Fibroblast of villous mesenchyme (primary cell): Measurements from ENCODE around the gene PRIM2. TPM values are rescaled to one million over a fixed set of nuclear protein-coding genes. Genes with fewer than 3 reads are reported as not detected.
"Not testable (repeated sequence)": the region's sequence is repeated elsewhere in the genome, so short reads cannot be mapped to it uniquely, and the experiment has no call there.

Experiments
- DNase-seq: peaks from one replicate; pipeline ENCODE4 v3.0.0-alpha.2; 2010; ENCODE audit warnings: low read depth
- H3K4me3 ChIP-seq: 2 replicates; pipeline ENCODE4 v1.5.1; 2011; ENCODE audit warnings: low read depth, mild to moderate bottlenecking, low read length
- CTCF ChIP-seq: IDR thresholded peaks from 2 replicates; pipeline ENCODE4 v1.5.1; 2012; ENCODE audit warnings: low read depth, mild to moderate bottlenecking, low read length; ENCODE audit not compliant: insufficient read depth
- total RNA-seq: library from RNA; depleted of rRNA; stranded (reverse); fragments of >200 nt; gene quantifications from 2 replicates; pipeline ENCODE4 v1.2.3, GENCODE V29; 2012

PRIM2 gene
- total RNA-seq, 1 donor, result 51.0 TPM

GRCh38 chr6:57461022-57461421, 143.6 kb downstream of the PRIM2 start:
- DNase-seq, H3K4me3 ChIP-seq: not testable (repeated sequence)

GRCh38 chr6:57463809-57464208, 146.4 kb downstream of the PRIM2 start:
- H3K4me3 ChIP-seq, DNase-seq: not testable (repeated sequence)

- not testable (repeated sequence) for H3K4me3 ChIP-seq
These were observed 148.5 kb downstream of the PRIM2 start for GRCh38 chr6:57465968-57466367.

GRCh38 chr6:57469072-57469471, 151.6 kb downstream of the PRIM2 start:
- DNase-seq, result peak; percentile 24

More at GRCh38 chr6:57465968-57466367, 148.5 kb downstream of the PRIM2 start:
- not testable (repeated sequence) for DNase-seq

GRCh38 chr6:57470148-57470547, 152.7 kb downstream of the PRIM2 start:
- not testable (repeated sequence) for DNase-seq, H3K4me3 ChIP-seq

More at GRCh38 chr6:57469072-57469471, 151.6 kb downstream of the PRIM2 start:
- H3K4me3 ChIP-seq, result no peak overlapping the region
- TF ChIP-seq CTCF, result no peak

- H3K4me3 ChIP-seq, DNase-seq: not testable (repeated sequence)
These were observed 154.0 kb downstream of the PRIM2 start for GRCh38 chr6:57471314-57471864.

GRCh38 chr6:57472861-57473362, 155.5 kb downstream of the PRIM2 start:
- peak; percentile 95 for DNase-seq
- not testable (repeated sequence) for H3K4me3 ChIP-seq

GRCh38 chr6:57474862-57475475, 157.5 kb downstream of the PRIM2 start:
- peak; percentile 62 for DNase-seq
- H3K4me3 ChIP-seq, result not testable (repeated sequence)

- peak; percentile 72 for DNase-seq
- H3K4me3 ChIP-seq, result not testable (repeated sequence)
These were observed 158.2 kb downstream of the PRIM2 start for GRCh38 chr6:57475656-57476055.

GRCh38 chr6:57480194-57480593, 162.8 kb downstream of the PRIM2 start:
- H3K4me3 ChIP-seq, DNase-seq: not testable (repeated sequence)

GRCh38 chr6:57481121-57481520, 163.7 kb downstream of the PRIM2 start:
- DNase-seq, H3K4me3 ChIP-seq: not testable (repeated sequence)

GRCh38 chr6:57482471-57482870, 165.0 kb downstream of the PRIM2 start:
- H3K4me3 ChIP-seq, DNase-seq: not testable (repeated sequence)

- DNase-seq, result peak; percentile 48
- not testable (repeated sequence) for H3K4me3 ChIP-seq
These were observed 169.2 kb downstream of the PRIM2 start for GRCh38 chr6:57486494-57487081.

- DNase-seq, H3K4me3 ChIP-seq: not testable (repeated sequence)
These were observed 171.1 kb downstream of the PRIM2 start for GRCh38 chr6:57488551-57488950.

- H3K4me3 ChIP-seq, DNase-seq: not testable (repeated sequence)
These were observed 172.5 kb downstream of the PRIM2 start for GRCh38 chr6:57489887-57490286.

- not testable (repeated sequence) for H3K4me3 ChIP-seq, DNase-seq
These were observed 174.4 kb downstream of the PRIM2 start for GRCh38 chr6:57491795-57492194.

GRCh38 chr6:57496251-57496650, 178.8 kb downstream of the PRIM2 start:
- not testable (repeated sequence) for H3K4me3 ChIP-seq, DNase-seq

GRCh38 chr6:57500368-57501021, 183.1 kb downstream of the PRIM2 start:
- DNase-seq, result not testable (repeated sequence)

More at GRCh38 chr6:57500368-57501021, 183.1 kb downstream of the PRIM2 start:
- H3K4me3 ChIP-seq, result not testable (repeated sequence)
